GM19035 (cell line): ENCODE data around the gene CCT6A.
"Not testable (repeated sequence)": the region's sequence is repeated elsewhere in the genome, so short reads cannot be mapped to it uniquely, and the experiment has no call there.

ENCODE experiments used
- ATAC-seq: cut with Tn5 transposase; IDR thresholded peaks from one replicate; pipeline ENCODE4 v1.9.1; 2021; ENCODE audit not compliant: unreplicated experiment

CCT6A gene

GRCh38 chr7:56097700-56098099 lies 46.1 kb downstream of the CCT6A start:
- no peak for ATAC-seq

DNA sequence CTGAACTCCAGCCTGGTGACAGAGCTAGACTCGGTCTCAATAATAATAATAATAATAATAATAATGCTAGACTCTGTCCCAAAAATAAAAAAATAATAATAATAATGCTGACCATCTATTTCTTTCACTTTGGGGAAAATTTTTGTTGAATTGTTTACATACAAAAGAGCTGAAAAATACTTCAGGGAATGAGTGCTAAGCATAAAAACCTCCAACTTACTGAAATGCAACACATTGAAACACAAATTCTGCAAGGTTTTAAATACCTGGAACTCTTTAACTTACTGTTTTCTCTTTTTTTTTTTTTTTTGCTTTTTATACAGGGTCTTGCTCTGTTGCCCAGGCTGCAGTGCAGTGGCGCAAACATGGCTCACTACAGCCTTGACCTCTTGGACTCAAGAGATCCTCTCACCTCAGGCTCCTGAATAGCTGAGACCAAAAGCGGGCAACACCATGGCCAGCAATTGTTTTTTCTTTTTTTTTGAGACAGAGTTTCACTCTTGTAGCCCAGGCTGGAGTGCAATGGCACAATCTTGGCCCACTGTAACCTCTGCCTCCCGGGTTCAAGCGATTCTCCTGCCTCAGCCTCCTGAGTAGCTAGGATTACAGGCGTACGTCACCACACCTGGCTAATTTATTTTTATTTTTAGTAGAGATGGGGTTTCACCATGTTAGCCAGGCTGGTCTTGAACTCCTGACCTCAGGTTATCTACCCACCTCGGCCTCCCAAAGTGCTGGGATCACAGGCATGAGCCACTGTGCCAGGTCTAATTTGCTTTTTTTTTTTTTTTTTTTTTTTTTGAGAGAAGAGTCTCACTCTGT lies 46.8 kb downstream of the CCT6A start:
- ATAC-seq, result not testable (repeated sequence)

DNA sequence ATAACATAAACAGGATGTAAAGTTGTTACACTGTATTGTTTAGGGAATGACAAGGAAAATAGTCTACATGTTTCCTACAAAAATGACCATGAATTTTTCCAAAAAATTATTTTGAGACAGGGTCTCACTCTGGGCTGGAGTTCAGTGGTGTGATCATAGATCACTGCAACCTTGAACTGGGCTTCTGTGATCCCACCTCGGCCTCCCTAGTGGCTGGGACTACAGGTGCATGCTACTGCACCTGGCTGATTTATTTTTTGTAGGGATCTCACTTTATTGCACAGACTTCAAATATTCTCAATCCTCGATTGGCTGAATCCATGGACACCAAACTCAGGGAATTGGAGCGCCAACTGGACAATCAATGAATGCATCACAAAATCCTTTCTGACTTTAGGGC lies 48.1 kb downstream of the CCT6A start:
- ATAC-seq, result no peak

DNA sequence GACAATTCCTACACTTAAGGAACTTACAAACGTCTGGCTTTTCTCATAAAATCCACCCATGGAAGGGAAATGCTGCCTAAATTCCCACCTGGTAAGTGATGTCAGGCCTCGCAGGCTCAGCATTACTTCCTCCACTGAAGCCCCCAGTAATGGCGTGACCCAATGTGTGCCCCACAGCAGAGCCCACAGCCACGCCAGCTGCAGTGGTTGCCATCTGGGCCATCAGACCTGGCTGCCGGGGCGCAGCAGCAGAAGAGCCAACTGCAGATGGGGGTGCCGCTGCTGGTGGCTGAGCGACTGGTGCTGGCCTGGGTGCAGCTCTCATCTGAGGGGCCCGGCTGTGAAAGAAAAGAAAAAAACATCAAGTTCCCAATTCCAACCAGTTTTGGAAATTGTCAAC lies 52.6 kb downstream of the CCT6A start:
- ATAC-seq, result not testable (repeated sequence)

DNA sequence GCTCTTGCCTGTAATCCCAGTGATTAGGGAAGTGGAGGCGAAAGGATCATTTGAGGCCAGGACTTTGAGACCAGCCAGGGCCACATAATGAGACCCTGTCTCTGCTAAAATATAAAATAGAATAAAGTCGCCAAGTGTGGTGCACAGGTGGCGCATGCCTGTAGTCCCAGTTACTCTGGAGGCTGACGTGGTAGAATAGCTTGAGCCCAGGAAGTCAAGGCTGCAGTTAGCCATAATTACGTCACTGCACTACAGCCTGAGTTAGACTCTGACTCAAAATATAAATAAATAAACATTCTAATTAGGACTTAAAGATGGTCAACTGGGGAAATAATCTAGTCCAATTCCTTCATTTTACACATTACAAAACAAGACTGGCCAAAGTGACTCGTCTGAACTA lies 53.9 kb downstream of the CCT6A start:
- ATAC-seq, result no peak

- ATAC-seq, result peak; percentile 99
Measured at GRCh38 chr7:56106108-56107073, 54.8 kb downstream of the CCT6A start, which contains the start of gene CHCHD2. TSS of gene CHCHD2 (minus strand) at chr7:56106476. CDS start at chr7:56106413, 63 bp downstream.

GRCh38 chr7:56107954-56108258 lies 56.3 kb downstream of the CCT6A start:
- ATAC-seq, result no peak

GRCh38 chr7:56110611-56111010 lies 59.0 kb downstream of the CCT6A start:
- ATAC-seq, result no peak

GRCh38 chr7:56112244-56112643 lies 60.7 kb downstream of the CCT6A start:
- not testable (repeated sequence) for ATAC-seq
